Liver (tissue), 9 donors: ENCODE data around the gene ASB13. TPM values are rescaled to one million over a fixed set of nuclear protein-coding genes. Genes with fewer than 3 reads are reported as not detected.

Experiments
- DNase-seq: peaks from one replicate; pipeline ENCODE4 v3.0.0-alpha.2; 2017; ENCODE audit warnings: low spot score
- H3K27ac ChIP-seq, 2 donors: one replicate each; pipeline ENCODE4 v1.7.0; 2013; ENCODE audit warnings: inconsistent platforms in 2 of 2, low read length in 2 of 2, control low read depth in 1 of 2, low read depth in 1 of 2, mild to moderate bottlenecking in 1 of 2
- H3K27me3 ChIP-seq, 4 donors: one replicate each; pipeline versions ENCODE4 v1.6.1 to v1.7.0; 2013; ENCODE audit warnings: low read length in 3 of 4, inconsistent platforms in 1 of 4, mild to moderate bottlenecking in 1 of 4, moderate library complexity in 1 of 4; ENCODE audit not compliant: control insufficient read depth in 4 of 4, insufficient read depth in 4 of 4
- H3K36me3 ChIP-seq, 4 donors: one replicate each; pipeline versions ENCODE4 v1.6.1 to v1.7.0; 2013; ENCODE audit warnings: low read length in 3 of 4, mild to moderate bottlenecking in 3 of 4, low read depth in 1 of 4, moderate library complexity in 1 of 4; ENCODE audit not compliant: control insufficient read depth in 4 of 4, insufficient read depth in 3 of 4
- H3K4me1 ChIP-seq, 4 donors: one replicate each; pipeline versions ENCODE4 v1.6.1 to v1.7.0; 2013; ENCODE audit warnings: low read length in 3 of 4, mild to moderate bottlenecking in 3 of 4, moderate library complexity in 1 of 4; ENCODE audit not compliant: control insufficient read depth in 4 of 4, insufficient read depth in 4 of 4
- H3K4me3 ChIP-seq, 3 donors: one replicate each; pipeline versions ENCODE4 v1.6.1 to v1.7.0; 2013; ENCODE audit warnings: low read length in 3 of 3, control low read depth in 1 of 3, low read depth in 1 of 3, mild to moderate bottlenecking in 1 of 3
- H3K9ac ChIP-seq, 2 donors: one replicate each; pipeline ENCODE4 v1.7.0; 2013; ENCODE audit warnings: low read length in 2 of 2, mild to moderate bottlenecking in 2 of 2, moderate library complexity in 2 of 2, control low read depth in 1 of 2, low read depth in 1 of 2
- H3K9me3 ChIP-seq, 4 donors: one replicate each; pipeline versions ENCODE4 v1.6.1 to v1.7.0; 2013; ENCODE audit warnings: low read length in 3 of 4; ENCODE audit not compliant: control insufficient read depth in 4 of 4
- ATF3 ChIP-seq: IDR thresholded peaks from 2 replicates; pipeline ENCODE4 v1.6.1; 2016; ENCODE audit warnings: antibody characterized with exemption
- CTCF ChIP-seq: fragments of 150-350 bp; IDR thresholded peaks from 2 replicates; pipeline ENCODE4 v1.5.1; 2017; ENCODE audit warnings: improper control_type of control experiment, low read depth, low read length; ENCODE audit not compliant: missing input control
- EGR1 ChIP-seq, 2 donors: IDR thresholded peaks; 2 replicates each; pipeline ENCODE4 v1.6.1; 2016 to 2018; ENCODE audit warnings: antibody characterized with exemption in 2 of 2, low read depth in 2 of 2
- FOXA1 ChIP-seq: IDR thresholded peaks from 2 replicates; pipeline ENCODE4 v1.6.1; 2016; ENCODE audit warnings: antibody characterized with exemption
- FOXA2 ChIP-seq: IDR thresholded peaks from 2 replicates; pipeline ENCODE4 v1.6.1; 2016; ENCODE audit warnings: antibody characterized with exemption
- GABPA ChIP-seq, 2 donors: IDR thresholded peaks in 1 of 2; conservative IDR thresholded peaks in 1 of 2; 2 replicates each; pipeline ENCODE4 v1.6.1; 2016; ENCODE audit warnings: antibody characterized with exemption in 2 of 2, mild to moderate bottlenecking in 1 of 2, moderate library complexity in 1 of 2
- HNF4A ChIP-seq, 2 donors: conservative IDR thresholded peaks; 2 replicates each; pipeline ENCODE4 v1.6.1; 2016; ENCODE audit warnings: antibody characterized with exemption in 2 of 2, mild to moderate bottlenecking in 2 of 2
- HNF4G ChIP-seq: IDR thresholded peaks from 2 replicates; pipeline ENCODE4 v1.6.1; 2016; ENCODE audit warnings: antibody characterized with exemption
- JUND ChIP-seq, 2 donors: IDR thresholded peaks; 2 replicates each; pipeline ENCODE4 v1.6.1; 2016; ENCODE audit warnings: antibody characterized with exemption in 2 of 2
- NR2F2 ChIP-seq: IDR thresholded peaks from 2 replicates; pipeline ENCODE4 v1.6.1; 2016; ENCODE audit warnings: antibody characterized with exemption
- RAD21 ChIP-seq, 2 donors: IDR thresholded peaks; 2 replicates each; pipeline ENCODE4 v1.6.1; 2016; ENCODE audit warnings: antibody characterized with exemption in 2 of 2, mild to moderate bottlenecking in 2 of 2
- REST ChIP-seq: IDR thresholded peaks from 2 replicates; pipeline ENCODE4 v1.6.1; 2016; ENCODE audit warnings: antibody characterized with exemption, mild to moderate bottlenecking
- RXRA ChIP-seq, 2 donors: IDR thresholded peaks; 2 replicates each; pipeline ENCODE4 v1.6.1; 2017 to 2018; ENCODE audit warnings: antibody characterized with exemption in 2 of 2, mild to moderate bottlenecking in 1 of 2
- SP1 ChIP-seq: IDR thresholded peaks from 2 replicates; pipeline ENCODE4 v1.6.1; 2018; ENCODE audit warnings: antibody characterized with exemption, mild to moderate bottlenecking
- TAF1 ChIP-seq: conservative IDR thresholded peaks from 2 replicates; pipeline ENCODE4 v1.6.1; 2016; ENCODE audit warnings: antibody characterized with exemption, mild to moderate bottlenecking
- YY1 ChIP-seq: IDR thresholded peaks from 2 replicates; pipeline ENCODE4 v1.6.1; 2016; ENCODE audit warnings: antibody characterized with exemption, mild to moderate bottlenecking
- WGBS: extraction: QIAGEN DNeasy Blood & Tissue Kit; methylation state at CpG from one replicate; pipeline ENCODE4 v1.1.7; 2013; 5-methylcytosine and 5-hydroxymethylcytosine counted together
- polyA plus RNA-seq, 2 donors: library from polyadenylated mRNA; stranded (reverse) in 1 of 2; unstranded in 1 of 2; fragments of 200-250 nt in 1 of 2; fragments of >200 nt in 1 of 2; fragmentation: Nextera tagmentation in 1 of 2; extraction: Ambion mirVana in 1 of 2; gene quantifications; one replicate each; pipeline versions ENCODE4 v1.2.1 to v1.2.3, GENCODE V29; 2013 to 2015
- total RNA-seq, 2 donors: library from RNA; depleted of rRNA; stranded (reverse); fragments of >200 nt; gene quantifications; one replicate each; pipeline ENCODE4 v1.2.3, GENCODE V29; 2014
- TF ChIP-seq, protein P1 (sequence below): IDR thresholded peaks from 2 replicates; pipeline ENCODE4 v1.6.1; 2016; ENCODE audit warnings: antibody characterized with exemption
- donor health status: healthy.
- donor health status: healthy.
- donor health status: healthy.
- donor health status: healthy.
- donor health status: healthy.

ASB13 gene
- total and polyA plus RNA-seq, 4 donors: 8.5 to 48.3 (median 42.5) TPM

- TF ChIP-seq YY1 (no peak), GABPA (IDR thresholded peaks at IDR 0.05 in 1 of 2, conservative IDR thresholded peaks at IDR 0.05 in 1 of 2) (no peak), EGR1 (IDR thresholded peaks at IDR 0.05; ENCODE audit: low read depth in 2 of 2) (no peak), JUND (IDR thresholded peaks at IDR 0.05) (no peak), ATF3 (no peak), TAF1 (no peak)
- Histone ChIP-seq H3K4me1 (peaks cover 16 to 52% (median 44%) of the 10 kb centered on the region in 4 donors), H3K36me3 (no peaks in the 10 kb centered on the region), H3K9me3 (no peaks in the 10 kb centered on the region), H3K4me3 (no peak overlapping the region), H3K27ac (peak overlapping the region; percentile 59 to 80), H3K9ac (peak overlapping the region in 1 of 2 donors; percentile 29), H3K27me3 (no peaks in the 10 kb centered on the region)
- WGBS: 38% methylated on average over 15 of the region's 15 CpGs
- no peak for DNase-seq
These were observed 37.7 kb downstream of the ASB13 start for GRCh38 chr10:5628451-5629302.

- no peaks in the 10 kb centered on the region for H3K36me3 ChIP-seq
- no peak overlapping the region for H3K9ac ChIP-seq
- peaks cover 14 to 60% (median 51%) of the 10 kb centered on the region in 4 donors for H3K4me1 ChIP-seq
- TF ChIP-seq GABPA (IDR thresholded peaks at IDR 0.05 in 1 of 2, conservative IDR thresholded peaks at IDR 0.05 in 1 of 2): no peak
- TF ChIP-seq CTCF: no peak
- TF ChIP-seq, protein P1, sequence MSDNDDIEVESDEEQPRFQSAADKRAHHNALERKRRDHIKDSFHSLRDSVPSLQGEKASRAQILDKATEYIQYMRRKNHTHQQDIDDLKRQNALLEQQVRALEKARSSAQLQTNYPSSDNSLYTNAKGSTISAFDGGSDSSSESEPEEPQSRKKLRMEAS: peak; percentile 25
- peak; percentile 40 for TF ChIP-seq SP1
- TF ChIP-seq HNF4A (conservative IDR thresholded peaks at IDR 0.05): peak; percentile 76 to 81
- TF ChIP-seq FOXA2: no peak
- TF ChIP-seq REST: peak; percentile 20
- TF ChIP-seq FOXA1: peak; percentile 10
- TF ChIP-seq RAD21 (IDR thresholded peaks at IDR 0.05): no peak
- peak in 1 of 2 donors; percentile 9 for TF ChIP-seq JUND (IDR thresholded peaks at IDR 0.05)
- TF ChIP-seq TAF1: no peak
- no peak for TF ChIP-seq NR2F2
- TF ChIP-seq HNF4G: peak; percentile 71
- TF ChIP-seq EGR1 (IDR thresholded peaks at IDR 0.05; ENCODE audit: low read depth in 2 of 2): peak in 1 of 2 donors; percentile 11
- TF ChIP-seq RXRA (IDR thresholded peaks at IDR 0.05): peak; percentile 49 to 74
- no peak overlapping the region for H3K4me3 ChIP-seq
- no peaks in the 10 kb centered on the region for H3K27me3 ChIP-seq
- DNase-seq: no peak
- H3K9me3 ChIP-seq: no peaks in the 10 kb centered on the region
- peak overlapping the region; percentile 59 to 80 for H3K27ac ChIP-seq
- WGBS: 41% methylated on average over 7 of the region's 7 CpGs
These were observed 38.8 kb downstream of the ASB13 start for GRCh38 chr10:5627486-5628044.
